ENCODE results near the gene NBEAL2.
"Not testable (repeated sequence)": the region's sequence is repeated elsewhere in the genome, so short reads cannot be mapped to it uniquely, and the experiment has no call there.

The NBEAL2 gene

GRCh38 chr3:47009225-47010110, 30.0 kb downstream of the NBEAL2 start:
- peak in 2 of 3 experiments; percentile 44 to 78 for DNase-seq (ENCODE audit: low read depth in 2 of 3, low spot score in 2 of 3)

- DNase-seq (ENCODE audit: low read depth in 2 of 3, low spot score in 2 of 3) = no peak
Observed at GRCh38 chr3:47010111-47010712, 30.7 kb downstream of the NBEAL2 start.

- DNase-seq (ENCODE audit: low read depth in 2 of 3, low spot score in 2 of 3) = no peak
Observed at GRCh38 chr3:47010910-47011309, 31.4 kb downstream of the NBEAL2 start.

GRCh38 chr3:47011371-47011770, 31.9 kb downstream of the NBEAL2 start:
- DNase-seq (ENCODE audit: low read depth in 2 of 3, low spot score in 2 of 3) = no peak

GRCh38 chr3:47012342-47013230, 33.1 kb downstream of the NBEAL2 start:
- DNase-seq (ENCODE audit: low read depth in 2 of 3, low spot score in 2 of 3) = no peak

GRCh38 chr3:47013231-47013630, 33.8 kb downstream of the NBEAL2 start:
- no peak for DNase-seq (ENCODE audit: low read depth in 2 of 3, low spot score in 2 of 3)

GRCh38 chr3:47014036-47014435, 34.6 kb downstream of the NBEAL2 start:
- DNase-seq (ENCODE audit: low read depth in 2 of 3, low spot score in 2 of 3) = no peak

GRCh38 chr3:47015151-47015550, 35.7 kb downstream of the NBEAL2 start:
- no peak for DNase-seq (ENCODE audit: low read depth in 2 of 3, low spot score in 2 of 3)

GRCh38 chr3:47016086-47016933, 36.8 kb downstream of the NBEAL2 start:
- no peak for DNase-seq (ENCODE audit: low read depth in 2 of 3, low spot score in 2 of 3)

GRCh38 chr3:47016934-47017435, 37.5 kb downstream of the NBEAL2 start:
- DNase-seq (ENCODE audit: low read depth in 2 of 3, low spot score in 2 of 3) = no peak

- DNase-seq (ENCODE audit: low read depth in 2 of 3, low spot score in 2 of 3) = no peak
Observed at GRCh38 chr3:47017504-47018268, 38.2 kb downstream of the NBEAL2 start.

GRCh38 chr3:47018269-47018611, 38.8 kb downstream of the NBEAL2 start:
- no peak for DNase-seq (ENCODE audit: low read depth in 2 of 3, low spot score in 2 of 3)

GRCh38 chr3:47019201-47019600, 39.7 kb downstream of the NBEAL2 start:
- DNase-seq (ENCODE audit: low read depth in 2 of 3, low spot score in 2 of 3) = no peak

GRCh38 chr3:47020311-47020710, 40.8 kb downstream of the NBEAL2 start:
- DNase-seq (ENCODE audit: low read depth in 2 of 3, low spot score in 2 of 3) = no peak

GRCh38 chr3:47022641-47023071, 43.2 kb downstream of the NBEAL2 start:
- DNase-seq (ENCODE audit: low read depth in 2 of 3, low spot score in 2 of 3) = no peak

- no peak for DNase-seq (ENCODE audit: low read depth in 2 of 3, low spot score in 2 of 3)
Observed at GRCh38 chr3:47024932-47025331, 45.5 kb downstream of the NBEAL2 start.

GRCh38 chr3:47026432-47026831, 47.0 kb downstream of the NBEAL2 start:
- DNase-seq (ENCODE audit: low read depth in 2 of 3, low spot score in 2 of 3) = not testable (repeated sequence)

GRCh38 chr3:47028146-47028545, 48.7 kb downstream of the NBEAL2 start:
- no peak for DNase-seq (ENCODE audit: low read depth in 2 of 3, low spot score in 2 of 3)

- DNase-seq (ENCODE audit: low read depth in 2 of 3, low spot score in 2 of 3) = no peak
Observed at GRCh38 chr3:47028667-47029066, 49.2 kb downstream of the NBEAL2 start.

GRCh38 chr3:47031041-47031440, 51.6 kb downstream of the NBEAL2 start:
- DNase-seq (ENCODE audit: low read depth in 2 of 3, low spot score in 2 of 3) = not testable (repeated sequence)

Data from activated CD8-positive, alpha-beta memory T cell treated with anti-CD3 and anti-CD28 coated beads for 48 hours (primary cell).